Endothelial cell of umbilical vein (primary cell): Measurements from ENCODE around the gene TNIK. TPM values are rescaled to one million over a fixed set of nuclear protein-coding genes. Genes with fewer than 3 reads are reported as not detected.

Experiments
- BruUV-seq: library from RNA; stranded (reverse); fragments of 400-500 nt; replicated peaks from 2 replicates; lab custom pipeline; 2021; lab: Mats Ljungman, UMichigan
- CTCF ChIA-PET: fragments of 300-600, 350-600 bp; sonication (Branson Sonifier 250); formaldehyde crosslinking; loops from one replicate; lab custom pipeline; 2021; ENCODE audit warnings: antibody characterized with exemption, inconsistent platforms; lab: Charles Lee
- POLR2A ChIA-PET: fragments of 300-600, 350-600 bp; sonication (Branson Sonifier 250); formaldehyde crosslinking; loops from one replicate; lab custom pipeline; 2021; ENCODE audit warnings: antibody characterized with exemption, inconsistent platforms; lab: Charles Lee
- DNase-seq: peaks from one replicate; pipeline ENCODE4 v3.0.0-alpha.2; 2011; ENCODE audit warnings: low read depth, low spot score
- FAIRE-seq: peaks from 2 replicates; lab custom pipeline; 2011; peaks lifted over from hg19 to GRCh38; lab: Jason Lieb, UNC
- H2AFZ ChIP-seq: 2 replicates; pipeline ENCODE4 v1.6.0; 2012; ENCODE audit warnings: low read depth, low read length, control low read depth, inconsistent platforms
- H3K27ac ChIP-seq: 2 replicates; pipeline ENCODE4 v1.5.1; 2011; ENCODE audit warnings: low read depth, mild to moderate bottlenecking, control low read depth, low read length, moderate library complexity; ENCODE audit not compliant: insufficient read depth
- H3K27me3 ChIP-seq, 2 experiments: 2 replicates each; pipeline versions ENCODE4 v1.6.0 to v1.6.1; 2011; ENCODE audit warnings: low read length in 2 of 2, mixed read lengths in 1 of 2; ENCODE audit not compliant: control insufficient read depth in 2 of 2, insufficient read depth in 2 of 2
- H3K36me3 ChIP-seq, 2 experiments: 2 replicates in 1 of 2; 3 replicates in 1 of 2; pipeline ENCODE4 v1.5.1; 2011; ENCODE audit warnings: low read length in 2 of 2, mild to moderate bottlenecking in 1 of 2, moderate library complexity in 1 of 2; ENCODE audit not compliant: control insufficient read depth in 2 of 2, insufficient read depth in 2 of 2; ENCODE audit errors: extremely low read depth in 1 of 2
- H3K4me1 ChIP-seq: 3 replicates; pipeline ENCODE4 v1.5.1; 2011; ENCODE audit warnings: mild to moderate bottlenecking, low read length; ENCODE audit not compliant: control insufficient read depth, insufficient read depth; ENCODE audit errors: extremely low read depth
- H3K4me2 ChIP-seq: 2 replicates; pipeline ENCODE4 v1.6.1; 2011; ENCODE audit warnings: low read length, control low read depth, mixed read lengths; ENCODE audit not compliant: insufficient read depth
- H3K4me3 ChIP-seq, 3 experiments: fragments of 200-600 bp in 1 of 3; sonication (generic), shearing (Covaris generic) in 1 of 3; replicated peaks in 1 of 3; 2 replicates each; pipeline ENCODE4 v1.5.1; 2011 to 2016; ENCODE audit warnings: control low read depth in 3 of 3, low read length in 3 of 3, mild to moderate bottlenecking in 2 of 3, inconsistent platforms in 1 of 3, low read depth in 1 of 3, moderate library complexity in 1 of 3; ENCODE audit not compliant: insufficient read depth in 1 of 3
- H3K79me2 ChIP-seq: 2 replicates; pipeline ENCODE4 v1.6.0; 2012; ENCODE audit warnings: low read length, inconsistent platforms; ENCODE audit not compliant: control insufficient read depth, insufficient read depth
- H3K9ac ChIP-seq: replicated peaks from 2 replicates; pipeline ENCODE3; 2011; ENCODE audit warnings: low read length, control low read depth; ENCODE audit not compliant: insufficient read depth; ENCODE audit errors: extremely low read depth
- H3K9me1 ChIP-seq: replicated peaks from 3 replicates; pipeline ENCODE4 v1.6.0; 2011; ENCODE audit warnings: mild to moderate bottlenecking, low read length; ENCODE audit not compliant: control insufficient read depth, insufficient read depth; ENCODE audit errors: extremely low read depth
- H3K9me3 ChIP-seq: replicated peaks from 2 replicates; pipeline ENCODE4 v1.5.1; 2012; ENCODE audit warnings: low read length, inconsistent platforms; ENCODE audit not compliant: control insufficient read depth, insufficient read depth
- H4K20me1 ChIP-seq: replicated peaks from 2 replicates; pipeline ENCODE3; 2011; ENCODE audit warnings: mild to moderate bottlenecking, low read length; ENCODE audit not compliant: control insufficient read depth, insufficient read depth; ENCODE audit errors: extremely low read depth
- CTCF ChIP-seq, 2 donors: IDR thresholded peaks; 1 replicate in 1 of 2; 2 replicates in 1 of 2; pipeline ENCODE4 v1.5.1; 2011; ENCODE audit warnings: low read length in 2 of 2, mild to moderate bottlenecking in 2 of 2, moderate library complexity in 2 of 2, control low read depth in 1 of 2, inconsistent platforms in 1 of 2, low read depth in 1 of 2; ENCODE audit not compliant: insufficient read depth in 1 of 2; ENCODE audit errors: extremely low read depth in 1 of 2
- EZH2 ChIP-seq: IDR thresholded peaks from 2 replicates; pipeline ENCODE4 v1.6.1; 2012; ENCODE audit warnings: borderline replicate concordance, low read depth, mild to moderate bottlenecking, moderate library complexity, low read length, inconsistent platforms; ENCODE audit not compliant: severe bottlenecking
- FOS ChIP-seq: IDR thresholded peaks from 2 replicates; pipeline ENCODE4 v1.6.1; 2011; ENCODE audit warnings: mild to moderate bottlenecking, low read length, moderate library complexity, borderline replicate concordance; ENCODE audit not compliant: insufficient read depth
- GATA2 ChIP-seq: IDR thresholded peaks from 2 replicates; pipeline ENCODE4 v1.7.0; 2011; ENCODE audit warnings: low read depth, mild to moderate bottlenecking, moderate library complexity, mixed read lengths, low read length; ENCODE audit not compliant: insufficient read length, insufficient read depth
- JUN ChIP-seq: IDR thresholded peaks from 2 replicates; pipeline ENCODE4 v1.6.1; 2011; ENCODE audit warnings: borderline replicate concordance, low read depth; ENCODE audit not compliant: insufficient read length, insufficient read depth
- MAX ChIP-seq: IDR thresholded peaks from 2 replicates; pipeline ENCODE4 v1.6.1; 2011; ENCODE audit not compliant: insufficient read depth, insufficient read length
- MYC ChIP-seq: IDR thresholded peaks from one replicate; pipeline ENCODE4 v1.6.1; 2011; ENCODE audit warnings: mild to moderate bottlenecking, low read depth, low read length
- POLR2A ChIP-seq: IDR thresholded peaks from 2 replicates; pipeline ENCODE4 v1.6.1; 2012; ENCODE audit warnings: low read depth, mild to moderate bottlenecking, control low read depth, low read length
- POLR2AphosphoS5 ChIP-seq: IDR thresholded peaks from 2 replicates; pipeline ENCODE4 v1.6.1; 2012; ENCODE audit warnings: low read depth, mild to moderate bottlenecking, control low read depth, low read length, moderate library complexity; ENCODE audit not compliant: insufficient read depth
- dilution Hi-C: fragments of 300-500 bp; cut with MboI; formaldehyde crosslinking; loops from one replicate; pipeline ENCODE4 v1.15.0; 2019; ENCODE audit warnings: low sequenced_read_pairs; ENCODE audit not compliant: extremely low pct_ligation_motif_present
- intact Hi-C: fragments of 100-400 bp; cut with micrococcal nuclease; formaldehyde crosslinking; loops from one replicate; pipeline ENCODE4 v1.10.0; 2022
- polyA plus RNA-seq, 4 experiments: library from polyadenylated mRNA; depleted of rRNA in 3 of 4; stranded (reverse) in 3 of 4; unstranded in 1 of 4; fragments of >200 nt; gene quantifications; 2 replicates each; pipeline versions ENCODE4 v1.2.1 to v1.2.3, GENCODE V29; 2011 to 2012; ENCODE audit warnings: missing spikeins in 1 of 4
- total RNA-seq: library from RNA; stranded (reverse); gene quantifications from 2 replicates; pipeline ENCODE4 v1.2.3, GENCODE V29; 2021

Gene TNIK
- total and polyA plus RNA-seq, 2 donors (not counting 3 experiments of a cell fraction or from before 2014, with no cell fraction given), result 10.9 to 39.7 TPM

GRCh38 chr3:171169866-171170265 lies 290.3 kb downstream of the TNIK start:
- dilution Hi-C loops, result no loop called here
- Histone ChIP-seq H4K20me1 (no peaks in the 10 kb centered on the region), H3K9ac (no peak overlapping the region), H3K9me3 (no peaks in the 10 kb centered on the region), H3K27me3 (no peaks in the 10 kb centered on the region), H3K4me1 (peaks cover 3% of the 10 kb centered on the region), H3K27ac (no peak overlapping the region), H3K79me2 (no peaks in the 10 kb centered on the region), H3K4me3 (no peak overlapping the region), H2AFZ (no peak overlapping the region), H3K36me3 (peaks cover 0 to 2% of the 10 kb centered on the region in 2 experiments), H3K9me1 (no peaks in the 10 kb centered on the region), H3K4me2 (no peak overlapping the region)
- no peak for TF ChIP-seq EZH2
- no peak for TF ChIP-seq MYC
- TF ChIP-seq POLR2A, result no peak
- no peak for TF ChIP-seq GATA2
- TF ChIP-seq MAX, result no peak
- no peak for TF ChIP-seq POLR2AphosphoS5
- TF ChIP-seq JUN, result no peak
- no peak for TF ChIP-seq CTCF (IDR thresholded peaks at IDR 0.05; ENCODE audit: extremely low read depth in 1 of 2, insufficient read depth in 1 of 2, low read depth in 1 of 2, low read length in 2 of 2)
- no peak for TF ChIP-seq FOS
- no peak for FAIRE-seq
- POLR2A ChIA-PET, result no interaction called here
- CTCF ChIA-PET, result interaction anchor here (1.3 kb wide), 1 partner anchor 396 kb away, joined by 3 read pairs; no protein-coding TSS in a partner anchor
- BruUV-seq, result no TSS peak
- intact Hi-C loops, result no loop called here
- no peak for DNase-seq
